ENCODE measurements around the gene CCL11. TPM values are rescaled to one million over a fixed set of nuclear protein-coding genes. Genes with fewer than 3 reads are reported as not detected.
A peak's percentile ranks its signal among the peaks of the same experiment; 100 is the strongest.

Gene CCL11
- total RNA-seq, 4 donors from 2014 or later, result not detected

DNA sequence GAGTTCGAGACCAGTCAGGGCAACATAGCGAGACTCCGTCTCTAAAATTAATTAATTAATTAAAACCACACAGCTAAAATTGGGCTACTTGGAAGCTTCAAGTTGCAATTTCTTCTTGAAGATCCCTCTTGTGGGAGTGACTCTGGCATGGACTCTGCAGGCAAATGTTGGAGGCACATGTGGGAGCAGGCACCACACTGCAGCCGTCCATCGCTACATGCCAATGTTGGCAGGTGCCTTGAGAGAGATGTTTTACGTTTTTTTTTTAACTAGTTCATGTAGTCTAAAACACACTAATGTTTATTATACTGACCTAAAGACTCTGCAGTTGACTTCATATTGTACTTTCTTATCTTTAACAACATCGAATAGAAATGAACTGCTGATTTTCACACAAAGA is 25.7 kb downstream of the CCL11 start:
- 40 to 47% methylated on average over 7 of the region's 7 CpGs for WGBS, 2 donors
- TF ChIP-seq CTCF (IDR thresholded peaks at IDR 0.05), result no peak
- no peak for TF ChIP-seq POLR2A (IDR thresholded peaks at IDR 0.05)
- intact Hi-C loops (cut with DNase I; ENCODE audit: low total_unique reads), result no loop called here
- peak in 1 of 2 donors; percentile 57 for DNase-seq (ENCODE audit: low spot score in 2 of 2)
- no peak overlapping the region for H3K4me3 ChIP-seq (ENCODE audit: low read depth, poor library complexity, severe bottlenecking)

GRCh38 chr17:34312080-34312479 is 26.5 kb downstream of the CCL11 start:
- no peak overlapping the region for H3K4me3 ChIP-seq (ENCODE audit: low read depth, poor library complexity, severe bottlenecking)
- TF ChIP-seq POLR2A (IDR thresholded peaks at IDR 0.05), result no peak
- TF ChIP-seq CTCF (IDR thresholded peaks at IDR 0.05), result no peak
- intact Hi-C loops (cut with DNase I; ENCODE audit: low total_unique reads), result no loop called here
- no peak for DNase-seq (ENCODE audit: low spot score in 2 of 2)
- WGBS, 2 donors, result 35 to 36% methylated on average over 5 of the region's 5 CpGs

DNA sequence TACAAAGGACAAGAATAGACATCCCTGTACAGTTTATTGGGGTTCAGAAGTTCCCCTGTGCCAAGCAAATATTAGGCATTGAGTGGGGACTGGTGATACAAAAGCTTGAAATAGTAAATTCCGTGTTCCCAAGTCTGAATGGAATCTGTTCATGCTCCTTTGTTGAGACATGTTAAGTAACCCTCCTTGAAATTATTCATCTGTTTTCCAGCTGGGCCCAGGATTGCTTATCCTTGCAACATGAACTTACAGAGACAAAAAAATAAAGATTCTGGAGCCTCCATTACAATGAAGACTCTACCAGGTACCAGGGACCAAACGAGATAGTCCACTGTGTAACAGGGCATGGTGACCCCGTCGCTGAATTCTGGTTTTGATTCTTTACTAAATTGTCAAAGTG is 27.6 kb downstream of the CCL11 start:
- no peak for DNase-seq (ENCODE audit: low spot score in 2 of 2)

GRCh38 chr17:34314279-34314678 is 28.7 kb downstream of the CCL11 start:
- WGBS, 2 donors, result 33 to 35% methylated on average over 4 of the region's 4 CpGs
- H3K4me3 ChIP-seq (ENCODE audit: low read depth, poor library complexity, severe bottlenecking), result no peak overlapping the region
- no peak for DNase-seq (ENCODE audit: low spot score in 2 of 2)
- intact Hi-C loops (cut with DNase I; ENCODE audit: low total_unique reads), result no loop called here
- no peak for TF ChIP-seq CTCF (IDR thresholded peaks at IDR 0.05)
- no peak for TF ChIP-seq POLR2A (IDR thresholded peaks at IDR 0.05)

More for the DNA sequence above, 27.6 kb downstream of the CCL11 start:
- TF ChIP-seq POLR2A (IDR thresholded peaks at IDR 0.05) (no peak), CTCF (IDR thresholded peaks at IDR 0.05) (no peak)
- WGBS, 2 donors, result 71 to 74% methylated on average over 4 of the region's 4 CpGs
- H3K4me3 ChIP-seq (ENCODE audit: low read depth, poor library complexity, severe bottlenecking), result no peak overlapping the region
- intact Hi-C loops (cut with DNase I; ENCODE audit: low total_unique reads), result no loop called here

DNA sequence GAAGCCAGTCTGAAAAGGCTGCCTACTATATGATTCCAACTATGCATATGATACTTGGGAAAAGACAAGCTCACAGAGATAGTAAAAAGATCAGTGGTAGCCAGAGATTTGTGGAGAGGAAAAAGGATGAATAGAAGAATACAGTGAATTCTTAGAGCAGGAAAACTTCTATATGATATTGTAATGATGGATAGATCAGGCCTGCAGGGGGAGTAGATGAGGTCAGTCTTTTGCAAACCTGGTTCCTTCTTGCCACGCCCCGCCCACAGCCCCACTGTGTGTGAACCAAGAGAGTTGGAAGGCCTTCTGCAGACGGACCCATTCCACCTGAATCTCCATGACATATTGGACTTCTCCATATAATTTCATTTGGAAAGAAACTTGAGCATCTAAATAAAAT is 32.9 kb downstream of the CCL11 start:
- no peak for DNase-seq (ENCODE audit: low spot score in 2 of 2)
- TF ChIP-seq POLR2A (IDR thresholded peaks at IDR 0.05), result no peak
- no peak for TF ChIP-seq CTCF (IDR thresholded peaks at IDR 0.05)
- 78 to 96% methylated on average over 3 of the region's 3 CpGs for WGBS, 2 donors
- intact Hi-C loops (cut with DNase I; ENCODE audit: low total_unique reads), result no loop called here
- H3K4me3 ChIP-seq (ENCODE audit: low read depth, poor library complexity, severe bottlenecking), result no peak overlapping the region

- no peak within 1 kb of the TSS for H3K4me3 ChIP-seq (ENCODE audit: low read depth, poor library complexity, severe bottlenecking)
- TF ChIP-seq POLR2A (IDR thresholded peaks at IDR 0.05) (no peak), CTCF (IDR thresholded peaks at IDR 0.05) (no peak)
- intact Hi-C loops (cut with DNase I; ENCODE audit: low total_unique reads), result no loop called here
- DNase-seq (ENCODE audit: low spot score in 2 of 2), result no peak
- WGBS, 2 donors, result 13 to 25% methylated on average over 2 of the region's 2 CpGs
Measured at GRCh38 chr17:34319039-34319483, 33.5 kb downstream of the CCL11 start, which contains the start of gene CCL8. TSS of gene CCL8 (plus strand) at chr17:34319435. CDS start at chr17:34319502, 67 bp downstream.
